Testis (tissue), 2 donors: Measurements from ENCODE around the gene PCNX4.

Experiments
- CTCF ChIP-seq, 3 experiments: fragments of 450-650 bp in 2 of 3; fragments of 200-600 bp in 1 of 3; sonication (generic) in 1 of 3; IDR thresholded peaks; one replicate each; pipeline ENCODE4 v1.5.1; 2016 to 2019; ENCODE audit warnings: antibody characterized with exemption in 3 of 3, mild to moderate bottlenecking in 2 of 3, moderate library complexity in 1 of 3
- POLR2A ChIP-seq: fragments of 450-650 bp; IDR thresholded peaks from one replicate; pipeline ENCODE4 v1.6.1; 2017; ENCODE audit warnings: antibody characterized with exemption, mild to moderate bottlenecking, moderate library complexity

GRCh38 chr14:60204843-60205774 is 113.4 kb downstream of the PCNX4 start:
- TF ChIP-seq CTCF (IDR thresholded peaks at IDR 0.05), result no peak
- TF ChIP-seq POLR2A, result no peak
